Ishikawa (cell line): ENCODE results near the gene ZBTB8A.

Experiments
- CREB1 ChIP-seq: IDR thresholded peaks from 2 replicates; pipeline ENCODE4 v1.6.1; 2012; ENCODE audit warnings: low read depth
- EGR1 ChIP-seq: IDR thresholded peaks from 2 replicates; pipeline ENCODE4 v1.6.1; 2012
- EP300 ChIP-seq: IDR thresholded peaks from 2 replicates; pipeline ENCODE4 v1.6.1; 2012; ENCODE audit warnings: borderline replicate concordance
- NFIC ChIP-seq: IDR thresholded peaks from 2 replicates; pipeline ENCODE4 v1.6.1; 2012
- RAD21 ChIP-seq: IDR thresholded peaks from 2 replicates; pipeline ENCODE4 v1.6.1; 2012; ENCODE audit warnings: low read depth
- YY1 ChIP-seq: IDR thresholded peaks from 2 replicates; pipeline ENCODE4 v1.6.1; 2012; ENCODE audit warnings: low read depth

GRCh38 chr1:32619701-32620485 is 80.7 kb downstream of the ZBTB8A start:
- no peak for TF ChIP-seq YY1
- TF ChIP-seq CREB1: no peak
- no peak for TF ChIP-seq NFIC
- TF ChIP-seq EP300: no peak
- TF ChIP-seq EGR1: no peak
- no peak for TF ChIP-seq RAD21
